GM12892 (cell line): ENCODE results near the gene SLC4A1.

Experiments
- POLR2A ChIP-seq: IDR thresholded peaks from 2 replicates; pipeline ENCODE4 v1.6.1; 2011; ENCODE audit warnings: low read depth, low read length, control low read depth
- POLR2AphosphoS5 ChIP-seq: IDR thresholded peaks from 2 replicates; pipeline ENCODE4 v1.6.1; 2011; ENCODE audit warnings: low read depth, low read length, control low read depth
- TAF1 ChIP-seq: IDR thresholded peaks from 2 replicates; pipeline ENCODE4 v1.6.1; 2011; ENCODE audit warnings: low read depth, mild to moderate bottlenecking, control low read depth, low read length, borderline replicate concordance

DNA sequence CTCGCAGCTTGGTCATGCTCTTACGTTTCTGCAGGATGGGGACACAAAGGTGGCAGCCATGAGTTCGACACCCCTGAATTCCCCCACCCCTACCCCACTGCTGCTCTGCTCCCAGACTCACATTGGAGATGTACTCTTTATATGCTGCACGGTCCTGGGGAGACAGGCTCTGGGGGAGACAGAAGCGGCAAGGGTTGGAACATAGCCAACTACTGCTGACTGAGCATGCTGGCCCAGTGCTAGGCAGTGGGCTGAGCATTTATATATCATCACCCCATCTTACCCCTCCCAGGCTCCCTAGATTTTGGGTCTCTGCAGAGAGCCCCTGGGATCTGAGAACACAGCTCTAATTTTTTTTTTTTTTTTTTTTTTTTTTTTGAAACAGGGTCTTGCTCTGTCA is 60.2 kb downstream of the SLC4A1 start:
- no peak for TF ChIP-seq POLR2AphosphoS5
- TF ChIP-seq POLR2A, result no peak
- no peak for TF ChIP-seq TAF1
